H1 (cell line): ENCODE results near the gene ADAM23.

Experiments used
- ATF2 ChIP-seq: IDR thresholded peaks from 2 replicates; pipeline ENCODE4 v1.6.1; 2012; ENCODE audit warnings: low read length, inconsistent platforms
- CHD2 ChIP-seq: IDR thresholded peaks from 2 replicates; pipeline ENCODE4 v1.6.1; 2012; ENCODE audit warnings: low read length, improper control_type of control experiment
- EP300 ChIP-seq, 2 experiments: IDR thresholded peaks; 1 replicate in 1 of 2; 2 replicates in 1 of 2; pipeline ENCODE4 v1.6.1; 2011 to 2012; ENCODE audit warnings: low read depth in 2 of 2, low read length in 2 of 2, mild to moderate bottlenecking in 2 of 2, borderline replicate concordance in 1 of 2, inconsistent platforms in 1 of 2, moderate library complexity in 1 of 2
- POLR2A ChIP-seq, 2 experiments: IDR thresholded peaks; 1 replicate in 1 of 2; 2 replicates in 1 of 2; pipeline ENCODE4 v1.6.1; 2011; ENCODE audit warnings: low read depth in 2 of 2, low read length in 2 of 2, mild to moderate bottlenecking in 2 of 2; ENCODE audit errors: control extremely low read depth in 1 of 2
- POLR2AphosphoS5 ChIP-seq: IDR thresholded peaks from 2 replicates; pipeline ENCODE4 v1.6.1; 2011; ENCODE audit warnings: low read depth, low read length
- RFX5 ChIP-seq: IDR thresholded peaks from 2 replicates; pipeline ENCODE4 v1.6.1; 2011; ENCODE audit warnings: low read depth, low read length, improper control_type of control experiment, borderline replicate concordance

DNA sequence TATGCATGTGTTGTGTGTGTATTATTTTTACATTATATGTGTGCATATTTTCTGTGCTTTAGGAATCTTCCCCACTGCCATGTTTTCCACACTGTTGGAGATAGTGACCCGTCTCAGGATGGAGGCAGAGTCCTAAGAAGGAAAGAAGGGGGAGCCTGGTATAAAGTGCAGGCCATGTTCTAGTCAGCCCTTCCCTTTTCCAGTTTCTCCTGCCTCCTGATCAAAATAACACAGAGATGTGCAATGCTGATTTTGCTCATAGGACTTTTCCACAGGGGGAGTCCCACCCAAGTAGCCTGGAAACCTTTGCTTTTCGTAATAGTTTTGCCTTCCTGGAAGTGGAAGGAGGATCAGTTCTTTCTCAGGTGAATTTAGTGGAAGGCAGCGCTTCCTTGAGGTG lies 126.1 kb downstream of the ADAM23 start:
- TF ChIP-seq ATF2 (no peak), CHD2 (no peak), EP300 (IDR thresholded peaks at IDR 0.05; ENCODE audit: borderline replicate concordance in 1 of 2, low read depth in 2 of 2, low read length in 2 of 2) (no peak), POLR2AphosphoS5 (no peak), POLR2A (IDR thresholded peaks at IDR 0.05; ENCODE audit: control extremely low read depth in 1 of 2, low read depth in 2 of 2, low read length in 2 of 2) (no peak), RFX5 (no peak)
